GM12878 (cell line): ENCODE measurements around the gene CMSS1.

Source experiments
- CTCF ChIP-seq, 3 experiments: IDR thresholded peaks in 2 of 3; conservative IDR thresholded peaks in 1 of 3; 2 replicates each; pipeline ENCODE4 v1.5.1; 2011; ENCODE audit warnings: low read depth in 3 of 3, low read length in 3 of 3, mild to moderate bottlenecking in 3 of 3, control low read depth in 2 of 3, moderate library complexity in 2 of 3, inconsistent platforms in 1 of 3, mixed read lengths in 1 of 3; ENCODE audit not compliant: control insufficient read depth in 2 of 3, insufficient read depth in 1 of 3; ENCODE audit errors: extremely low read depth in 1 of 3
- PAX8 ChIP-seq: fragments of 450-650 bp; IDR thresholded peaks from 2 replicates; pipeline ENCODE4 v1.6.1; 2017; ENCODE audit warnings: mild to moderate bottlenecking, moderate library complexity

- TF ChIP-seq PAX8, result no peak
- no peak for TF ChIP-seq CTCF (IDR thresholded peaks at IDR 0.05 in 2 of 3, conservative IDR thresholded peaks at IDR 0.05 in 1 of 3; ENCODE audit: control insufficient read depth in 2 of 3, extremely low read depth in 1 of 3, insufficient read depth in 1 of 3, low read depth in 3 of 3, low read length in 3 of 3)
Measured at GRCh38 chr3:99863588-99863987, 45.9 kb downstream of the CMSS1 start.
